ENCODE data around the gene PRCC. TPM values are rescaled to one million over a fixed set of nuclear protein-coding genes. Genes with fewer than 3 reads are reported as not detected.
"Not testable (repeated sequence)": the region's sequence is repeated elsewhere in the genome, so short reads cannot be mapped to it uniquely, and the experiment has no call there.

The PRCC gene
- total RNA-seq, 1 experiment from 2014 or later = 125 TPM

DNA sequence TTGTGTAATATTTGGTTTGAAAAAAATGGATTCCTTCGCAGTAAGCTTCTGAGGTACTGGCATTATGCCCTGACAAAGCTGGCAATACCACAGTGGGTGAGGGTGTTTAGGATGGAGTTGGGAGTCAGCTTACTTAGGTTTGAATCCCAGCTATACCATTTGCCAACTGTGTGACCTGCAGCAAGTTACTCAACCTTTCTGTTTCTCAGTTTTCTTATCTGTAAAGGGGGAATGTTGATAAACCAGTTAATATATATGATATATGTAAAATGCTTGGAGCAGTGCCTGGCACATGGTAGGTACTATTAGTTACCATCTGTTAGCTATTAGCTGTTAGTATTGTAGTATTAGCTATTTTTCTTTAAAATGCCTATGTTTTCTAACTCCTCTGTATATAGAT lies 11.0 kb upstream of the PRCC start:
- no peak overlapping the region for H3K4me3 ChIP-seq (ENCODE audit: low read depth, low read length, poor library complexity, severe bottlenecking)
- no peaks in the 10 kb centered on the region for H3K27me3 ChIP-seq (replicated peaks; ENCODE audit: insufficient read depth, low read depth, low read length, poor library complexity)
- no peak for DNase-seq (ENCODE audit: low spot score)
- TF ChIP-seq, protein P1, sequence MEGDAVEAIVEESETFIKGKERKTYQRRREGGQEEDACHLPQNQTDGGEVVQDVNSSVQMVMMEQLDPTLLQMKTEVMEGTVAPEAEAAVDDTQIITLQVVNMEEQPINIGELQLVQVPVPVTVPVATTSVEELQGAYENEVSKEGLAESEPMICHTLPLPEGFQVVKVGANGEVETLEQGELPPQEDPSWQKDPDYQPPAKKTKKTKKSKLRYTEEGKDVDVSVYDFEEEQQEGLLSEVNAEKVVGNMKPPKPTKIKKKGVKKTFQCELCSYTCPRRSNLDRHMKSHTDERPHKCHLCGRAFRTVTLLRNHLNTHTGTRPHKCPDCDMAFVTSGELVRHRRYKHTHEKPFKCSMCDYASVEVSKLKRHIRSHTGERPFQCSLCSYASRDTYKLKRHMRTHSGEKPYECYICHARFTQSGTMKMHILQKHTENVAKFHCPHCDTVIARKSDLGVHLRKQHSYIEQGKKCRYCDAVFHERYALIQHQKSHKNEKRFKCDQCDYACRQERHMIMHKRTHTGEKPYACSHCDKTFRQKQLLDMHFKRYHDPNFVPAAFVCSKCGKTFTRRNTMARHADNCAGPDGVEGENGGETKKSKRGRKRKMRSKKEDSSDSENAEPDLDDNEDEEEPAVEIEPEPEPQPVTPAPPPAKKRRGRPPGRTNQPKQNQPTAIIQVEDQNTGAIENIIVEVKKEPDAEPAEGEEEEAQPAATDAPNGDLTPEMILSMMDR (conservative IDR thresholded peaks at IDR 0.05; ENCODE audit: low read depth, low read length) = no peak
- no peak for TF ChIP-seq EZH2 (IDR thresholded peaks at IDR 0.05; ENCODE audit: borderline replicate concordance, low read depth, low read length, poor library complexity, severe bottlenecking)
- intact Hi-C loops (cut with micrococcal nuclease; ENCODE audit: unreplicated experiment) = no loop called here
- no peaks in the 10 kb centered on the region for H3K36me3 ChIP-seq (ENCODE audit: insufficient read depth, low read length, poor library complexity, severe bottlenecking)
- BruUV-seq (replicated peaks) = no TSS peak
- POLR2A ChIA-PET (ENCODE audit: low non-redundant PET) = no interaction called here
- no peak overlapping the region for H3K27ac ChIP-seq (ENCODE audit: low read depth, low read length, poor library complexity, severe bottlenecking)
- H3K9me3 ChIP-seq (ENCODE audit: low read depth, low read length, poor library complexity, severe bottlenecking) = no peaks in the 10 kb centered on the region
- CTCF ChIA-PET = no interaction called here
- H3K4me1 ChIP-seq (ENCODE audit: insufficient read depth, low read length, poor library complexity, severe bottlenecking) = peaks cover 5% of the 10 kb centered on the region

DNA sequence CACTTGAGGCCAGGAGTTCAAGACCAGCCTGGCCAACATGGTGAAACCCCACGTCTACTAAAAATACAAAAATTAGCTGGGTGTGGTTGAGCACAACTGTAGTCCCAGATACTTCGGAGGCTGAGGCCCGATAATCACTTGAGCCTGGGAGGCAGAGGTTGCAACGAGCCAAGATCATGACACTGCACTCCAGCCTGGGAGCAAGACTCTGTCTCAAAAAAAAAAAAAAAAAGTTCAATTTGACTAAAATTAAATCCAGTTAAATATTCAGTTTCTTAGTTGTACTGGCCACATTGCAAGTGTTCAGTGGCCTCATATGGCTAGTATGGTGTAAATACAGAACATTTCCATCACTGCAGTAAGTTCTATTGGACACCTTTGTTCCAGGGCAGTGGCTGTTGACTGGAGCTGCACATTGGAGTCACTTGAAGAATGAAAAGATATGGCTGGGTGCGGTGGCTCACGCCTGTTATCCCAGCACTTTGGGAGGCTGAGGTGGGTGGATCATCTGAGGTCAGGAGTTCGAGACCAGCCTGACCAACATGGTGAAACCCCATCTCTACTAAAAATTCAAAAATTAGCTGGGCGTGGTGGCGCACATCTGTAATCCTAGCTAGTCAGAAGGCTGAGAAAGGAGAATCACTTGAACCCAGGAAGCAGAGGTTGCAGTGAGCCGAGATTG lies 9.6 kb upstream of the PRCC start:
- H3K36me3 ChIP-seq (ENCODE audit: insufficient read depth, low read length, poor library complexity, severe bottlenecking); H3K27me3 ChIP-seq (replicated peaks; ENCODE audit: insufficient read depth, low read depth, low read length, poor library complexity); H3K9me3 ChIP-seq (ENCODE audit: low read depth, low read length, poor library complexity, severe bottlenecking); intact Hi-C loops (cut with micrococcal nuclease; ENCODE audit: unreplicated experiment); H3K4me3 ChIP-seq (ENCODE audit: low read depth, low read length, poor library complexity, severe bottlenecking); DNase-seq (ENCODE audit: low spot score); BruUV-seq (replicated peaks); H3K27ac ChIP-seq (ENCODE audit: low read depth, low read length, poor library complexity, severe bottlenecking); POLR2A ChIA-PET (ENCODE audit: low non-redundant PET); CTCF ChIA-PET; H3K4me1 ChIP-seq (ENCODE audit: insufficient read depth, low read length, poor library complexity, severe bottlenecking): not testable (repeated sequence)

DNA sequence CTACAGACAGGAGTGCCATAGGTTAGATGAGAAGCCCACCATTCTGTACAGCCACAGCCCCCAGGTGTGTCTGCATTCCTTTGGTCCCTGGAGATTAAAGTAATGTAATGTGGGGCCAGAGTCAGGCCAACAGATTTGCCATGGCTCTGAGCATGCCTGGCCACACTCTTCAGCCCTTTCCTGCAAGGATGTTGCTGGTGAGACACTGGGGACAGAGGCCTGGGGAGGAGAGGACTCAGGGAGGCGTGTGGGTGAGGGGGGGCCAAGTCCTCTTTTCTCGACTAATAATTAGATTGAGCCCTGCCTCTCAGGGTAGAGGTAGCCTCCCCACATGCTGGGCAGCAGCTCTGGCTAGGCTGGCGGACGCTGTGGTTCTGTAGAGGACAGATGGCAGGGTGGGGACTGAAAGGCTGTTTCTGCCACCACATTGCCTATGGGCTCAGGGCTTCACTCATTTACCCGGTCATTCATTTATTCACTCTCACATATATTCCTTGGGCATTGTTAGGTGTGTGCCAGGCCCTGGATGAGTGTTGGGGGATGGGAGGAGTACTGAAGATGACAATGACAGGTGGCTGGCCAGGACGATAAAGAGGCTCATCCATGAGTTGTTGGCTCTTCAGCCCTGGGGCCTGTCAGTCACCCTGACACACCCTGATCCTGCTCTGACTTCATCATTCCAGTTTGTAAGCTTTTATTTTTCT lies 7.1 kb upstream of the PRCC start:
- no TSS peak for BruUV-seq (replicated peaks)
- Histone ChIP-seq H3K4me3 (ENCODE audit: low read depth, low read length, poor library complexity, severe bottlenecking) (no peak overlapping the region), H3K4me1 (ENCODE audit: insufficient read depth, low read length, poor library complexity, severe bottlenecking) (no peaks in the 10 kb centered on the region), H3K27me3 (replicated peaks; ENCODE audit: insufficient read depth, low read depth, low read length, poor library complexity) (no peaks in the 10 kb centered on the region), H3K27ac (ENCODE audit: low read depth, low read length, poor library complexity, severe bottlenecking) (no peak overlapping the region), H3K9me3 (ENCODE audit: low read depth, low read length, poor library complexity, severe bottlenecking) (no peaks in the 10 kb centered on the region), H3K36me3 (ENCODE audit: insufficient read depth, low read length, poor library complexity, severe bottlenecking) (no peaks in the 10 kb centered on the region)
- no peak for DNase-seq (ENCODE audit: low spot score)
- intact Hi-C loops (cut with micrococcal nuclease; ENCODE audit: unreplicated experiment) = no loop called here
- CTCF ChIA-PET = interaction anchor here (0.7 kb wide), 1 partner anchor 1444 kb away, joined by 5 read pairs; no protein-coding TSS in a partner anchor
- POLR2A ChIA-PET (ENCODE audit: low non-redundant PET) = no interaction called here
- TF ChIP-seq EZH2 (IDR thresholded peaks at IDR 0.05; ENCODE audit: borderline replicate concordance, low read depth, low read length, poor library complexity, severe bottlenecking) = no peak
- TF ChIP-seq, protein P1 (conservative IDR thresholded peaks at IDR 0.05; ENCODE audit: low read depth, low read length) = no peak

DNA sequence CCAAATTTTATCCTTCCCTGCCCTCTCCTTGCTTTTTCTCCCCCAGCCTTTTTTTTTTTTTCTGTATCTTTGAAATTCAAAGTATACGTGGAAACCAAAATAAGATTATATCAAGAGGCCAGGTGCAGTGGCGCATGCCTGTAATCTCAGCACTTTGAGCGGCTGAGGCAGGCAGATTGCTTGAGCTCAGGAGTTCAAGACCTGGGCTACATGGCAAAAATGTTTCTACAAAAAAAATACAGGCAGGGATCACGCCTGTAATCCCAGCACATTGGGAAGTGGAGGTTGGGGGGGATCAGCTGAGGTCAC lies 6.6 kb upstream of the PRCC start:
- H3K4me1 ChIP-seq (ENCODE audit: insufficient read depth, low read length, poor library complexity, severe bottlenecking) = peaks cover under 1% of the 10 kb centered on the region
- no peak overlapping the region for H3K4me3 ChIP-seq (ENCODE audit: low read depth, low read length, poor library complexity, severe bottlenecking)
- ChIA-PET POLR2A (ENCODE audit: low non-redundant PET) (no interaction called here), CTCF (no interaction called here)
- H3K27me3 ChIP-seq (replicated peaks; ENCODE audit: insufficient read depth, low read depth, low read length, poor library complexity) = no peaks in the 10 kb centered on the region
- no peaks in the 10 kb centered on the region for H3K36me3 ChIP-seq (ENCODE audit: insufficient read depth, low read length, poor library complexity, severe bottlenecking)
- DNase-seq (ENCODE audit: low spot score) = no peak
- no peak overlapping the region for H3K27ac ChIP-seq (ENCODE audit: low read depth, low read length, poor library complexity, severe bottlenecking)
- no TSS peak for BruUV-seq (replicated peaks)
- intact Hi-C loops (cut with micrococcal nuclease; ENCODE audit: unreplicated experiment) = no loop called here
- TF ChIP-seq, protein P1 (conservative IDR thresholded peaks at IDR 0.05; ENCODE audit: low read depth, low read length) = no peak
- TF ChIP-seq EZH2 (IDR thresholded peaks at IDR 0.05; ENCODE audit: borderline replicate concordance, low read depth, low read length, poor library complexity, severe bottlenecking) = no peak
- H3K9me3 ChIP-seq (ENCODE audit: low read depth, low read length, poor library complexity, severe bottlenecking) = no peaks in the 10 kb centered on the region

DNA sequence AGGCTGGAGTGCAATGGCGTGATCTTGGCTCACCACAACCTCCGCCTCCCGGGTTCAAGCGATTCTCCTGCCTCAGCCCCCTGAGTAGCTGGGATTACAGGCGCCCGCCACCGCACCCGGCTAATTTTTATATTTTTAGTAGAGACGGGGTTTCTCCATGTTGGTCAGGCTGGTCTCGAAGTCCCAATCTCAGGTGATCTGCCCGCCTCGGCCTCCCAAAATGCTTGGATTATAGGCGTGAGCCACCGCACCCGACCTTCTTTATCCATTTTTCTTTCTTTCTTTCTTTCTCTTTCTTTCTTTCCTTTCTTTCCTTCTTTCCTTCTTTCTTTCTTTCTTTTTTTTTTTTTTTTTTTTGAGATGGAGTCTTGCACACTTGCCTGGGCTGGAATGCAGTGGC lies 2.2 kb upstream of the PRCC start:
- H3K27me3 ChIP-seq (replicated peaks; ENCODE audit: insufficient read depth, low read depth, low read length, poor library complexity); H3K36me3 ChIP-seq (ENCODE audit: insufficient read depth, low read length, poor library complexity, severe bottlenecking); BruUV-seq (replicated peaks); DNase-seq (ENCODE audit: low spot score); H3K4me3 ChIP-seq (ENCODE audit: low read depth, low read length, poor library complexity, severe bottlenecking); H3K9me3 ChIP-seq (ENCODE audit: low read depth, low read length, poor library complexity, severe bottlenecking); H3K27ac ChIP-seq (ENCODE audit: low read depth, low read length, poor library complexity, severe bottlenecking); intact Hi-C loops (cut with micrococcal nuclease; ENCODE audit: unreplicated experiment); POLR2A ChIA-PET (ENCODE audit: low non-redundant PET); CTCF ChIA-PET: not testable (repeated sequence)
- H3K4me1 ChIP-seq (ENCODE audit: insufficient read depth, low read length, poor library complexity, severe bottlenecking) = peaks cover 14% of the 10 kb centered on the region
